K562 (cell line): ENCODE results near the gene ERBB4. TPM values are rescaled to one million over a fixed set of nuclear protein-coding genes. Genes with fewer than 3 reads are reported as not detected.

Experiments
- ATAC-seq: fragments of 200-7000 bp; cut with Tn5 transposase; 3 replicates; pipeline ENCODE4 v1.9.1; 2020; ENCODE audit warnings: moderate library complexity
- BruUV-seq: library from RNA; stranded (reverse); fragments of 400-500 nt; replicated peaks from 2 replicates; lab custom pipeline; 2021; lab: Mats Ljungman, UMichigan
- CTCF ChIA-PET: fragments of 300-600 bp; formaldehyde crosslinking; extraction: SDS; loops from one replicate; lab custom pipeline; 2021; ENCODE audit warnings: low intra/inter-chr PET ratio; lab: Yijun Ruan, JAX
- POLR2A ChIA-PET: fragments of 300-600, 350-650 bp; sonication (Branson Sonifier 250); formaldehyde crosslinking; extraction: SDS; loops from one replicate; lab custom pipeline; 2021; ENCODE audit warnings: antibody characterized with exemption, inconsistent platforms; lab: Yijun Ruan, JAX
- DNase-seq, 4 experiments: peaks; one replicate each; pipeline versions ENCODE4 v3.0.0 to v3.0.0-alpha.2; 2011 to 2018; ENCODE audit warnings: low spot score in 3 of 4, mixed read lengths in 3 of 4; ENCODE audit errors: extremely low read depth in 1 of 4
- FAIRE-seq: peaks from 2 replicates; lab custom pipeline; 2011; peaks lifted over from hg19 to GRCh38; lab: Jason Lieb, UNC
- H2AFZ ChIP-seq: 2 replicates; pipeline ENCODE4 v1.6.0; 2011; ENCODE audit warnings: low read depth, low read length, control low read depth, inconsistent platforms
- H3K27ac ChIP-seq: fragments of 200-600 bp; 3 replicates; pipeline ENCODE4 v1.8.0; 2011; ENCODE audit warnings: low read depth, mild to moderate bottlenecking, control low read depth, inconsistent platforms, low read length, moderate library complexity, mixed read lengths; ENCODE audit errors: extremely low read depth
- H3K27me3 ChIP-seq, 2 experiments: fragments of 300-600 bp in 1 of 2; 2 replicates in 1 of 2; 3 replicates in 1 of 2; pipeline versions ENCODE4 v1.6.0 to v1.8.0; 2011; ENCODE audit warnings: inconsistent platforms in 2 of 2, low read length in 2 of 2, mild to moderate bottlenecking in 1 of 2, mixed read lengths in 1 of 2, moderate library complexity in 1 of 2; ENCODE audit not compliant: control insufficient read depth in 2 of 2, insufficient read depth in 2 of 2
- H3K36me3 ChIP-seq: fragments of 300-600 bp; 3 replicates; pipeline ENCODE4 v1.8.0; 2011; ENCODE audit warnings: mild to moderate bottlenecking, low read length, inconsistent platforms; ENCODE audit not compliant: control insufficient read depth, insufficient read depth
- H3K4me1 ChIP-seq, 2 experiments: fragments of 200-600 bp in 1 of 2; replicated peaks in 1 of 2; 2 replicates in 1 of 2; 3 replicates in 1 of 2; pipeline versions ENCODE4 v1.5.1 to v1.8.0; 2011; ENCODE audit warnings: inconsistent platforms in 2 of 2, low read length in 2 of 2, mild to moderate bottlenecking in 1 of 2, mixed read lengths in 1 of 2, moderate library complexity in 1 of 2; ENCODE audit not compliant: control insufficient read depth in 2 of 2, insufficient read depth in 2 of 2
- H3K4me2 ChIP-seq: 2 replicates; pipeline ENCODE4 v1.6.1; 2011; ENCODE audit warnings: low read length, control low read depth, inconsistent platforms, mixed read lengths; ENCODE audit not compliant: insufficient read depth
- H3K4me3 ChIP-seq: fragments of 200-600 bp; sonication (generic), shearing (Covaris generic); 2 replicates; pipeline ENCODE4 v1.5.1; 2016; ENCODE audit warnings: control low read depth, inconsistent platforms
- H3K79me2 ChIP-seq: fragments of 200-600 bp; 3 replicates; pipeline ENCODE4 v1.8.0; 2011; ENCODE audit warnings: low read length, inconsistent platforms; ENCODE audit not compliant: control insufficient read depth, insufficient read depth
- H3K9ac ChIP-seq, 2 experiments: 2 replicates each; pipeline versions ENCODE4 v1.6.0 to v1.6.1; 2011; ENCODE audit warnings: low read depth in 2 of 2, low read length in 2 of 2, control low read depth in 1 of 2, inconsistent platforms in 1 of 2, mild to moderate bottlenecking in 1 of 2, mixed read lengths in 1 of 2; ENCODE audit not compliant: insufficient read depth in 1 of 2
- H3K9me1 ChIP-seq: one replicate; pipeline ENCODE4 v1.6.0; 2011; ENCODE audit warnings: inconsistent platforms, mild to moderate bottlenecking, low read length, moderate library complexity; ENCODE audit not compliant: control insufficient read depth, insufficient read depth
- H3K9me3 ChIP-seq: replicated peaks from 2 replicates; pipeline ENCODE4 v1.5.1; 2011; ENCODE audit warnings: low read depth, low read length, inconsistent platforms; ENCODE audit not compliant: control insufficient read depth, insufficient read depth
- H4K20me1 ChIP-seq: replicated peaks from 2 replicates; pipeline ENCODE4 v1.6.1; 2011; ENCODE audit warnings: low read length, inconsistent platforms, mixed read lengths; ENCODE audit not compliant: control insufficient read depth, insufficient read depth
- ARID3B ChIP-seq: fragments of 250-450 bp; sonication (Bioruptor Pico); IDR thresholded peaks from 2 replicates; pipeline ENCODE4 v1.4.0; 2020; ENCODE audit warnings: borderline replicate concordance
- CCNT2 ChIP-seq: IDR thresholded peaks from 2 replicates; pipeline ENCODE4 v1.6.1; 2011; ENCODE audit warnings: borderline replicate concordance, low read depth, mild to moderate bottlenecking, moderate library complexity, mixed read lengths, low read length; ENCODE audit not compliant: insufficient read length; ENCODE audit errors: extremely low read depth
- HNRNPL ChIP-seq: fragments of 200-400 bp; formaldehyde crosslinking; IDR thresholded peaks from 2 replicates; pipeline ENCODE4 v1.6.1; 2017; ENCODE audit warnings: low read depth, mild to moderate bottlenecking, low read length
- LCOR ChIP-seq: sonication (generic); formaldehyde crosslinking; IDR thresholded peaks from 2 replicates; pipeline ENCODE4 v1.8.0; 2022; ENCODE audit warnings: mild to moderate bottlenecking, missing genetic modification reagents
- LEF1 ChIP-seq: fragments of 450-650 bp; IDR thresholded peaks from 2 replicates; pipeline ENCODE4 v1.6.1; 2016; ENCODE audit warnings: mild to moderate bottlenecking
- MXI1 ChIP-seq: IDR thresholded peaks from 2 replicates; pipeline ENCODE4 v1.6.1; 2011; ENCODE audit warnings: low read depth, mild to moderate bottlenecking, improper control_type of control experiment, low read length
- MYNN ChIP-seq, 2 experiments: sonication (generic); formaldehyde crosslinking in 1 of 2; IDR thresholded peaks; 2 replicates each; pipeline versions ENCODE4 v1.5.0 to v1.6.1; 2016 to 2020; ENCODE audit warnings: antibody characterized with exemption in 1 of 2, missing genetic modification reagents in 1 of 2
- NBN ChIP-seq: fragments of 450-650 bp; IDR thresholded peaks from 2 replicates; pipeline ENCODE4 v1.6.1; 2016; ENCODE audit warnings: low read depth, mild to moderate bottlenecking
- NFXL1 ChIP-seq: fragments of 450-650 bp; formaldehyde crosslinking; IDR thresholded peaks from 2 replicates; pipeline ENCODE4 v1.4.0; 2021; ENCODE audit warnings: mild to moderate bottlenecking
- TAF7 ChIP-seq: fragments of 450-650 bp; IDR thresholded peaks from 2 replicates; pipeline ENCODE4 v1.6.1; 2016; ENCODE audit warnings: missing genetic modification characterization, missing compliant biosample characterization
- THRAP3 ChIP-seq: fragments of 450-650 bp; IDR thresholded peaks from 2 replicates; pipeline ENCODE4 v1.6.1; 2016; ENCODE audit warnings: mild to moderate bottlenecking, inconsistent platforms, borderline replicate concordance
- ZNF140 ChIP-seq: fragments of 250-450 bp; sonication (Bioruptor Pico); IDR thresholded peaks from 2 replicates; pipeline ENCODE4 v1.8.0; 2021; ENCODE audit warnings: moderate library complexity, mild to moderate bottlenecking, inconsistent platforms
- ZNF197 ChIP-seq: fragments of 200-800 bp; sonication (Bioruptor generic); IDR thresholded peaks from 2 replicates; pipeline ENCODE4 v1.6.1; 2016; ENCODE audit warnings: low read depth, missing genetic modification characterization, missing compliant biosample characterization
- WGBS: fragments of 100-300 bp; shearing (Covaris generic); methylation state at CpG from one replicate; pipeline ENCODE4 v1.1.6; 2016; ENCODE audit warnings: low coverage, mixed read lengths; ENCODE audit not compliant: insufficient coverage; ENCODE audit errors: missing lambda C conversion rate; 5-methylcytosine and 5-hydroxymethylcytosine counted together
- in situ Hi-C: fragments of 300-500 bp; cut with MboI; formaldehyde crosslinking; loops from 4 replicates; pipeline ENCODE4 v1.15.0; 2018; ENCODE audit warnings: inconsistent platforms, mixed read lengths
- intact Hi-C: fragments of 100-400 bp; cut with micrococcal nuclease; formaldehyde crosslinking; loops from 2 replicates; pipeline ENCODE4 v1.14.2; 2022
- polyA plus RNA-seq, 8 experiments: library from polyadenylated mRNA; depleted of rRNA in 4 of 8; stranded (reverse) in 5 of 8; unstranded in 3 of 8; fragments of >200 nt; fragmentation: Nextera tagmentation in 2 of 8; fragmentation: Illumina TruSeq in 1 of 8; extraction: Ambion mirVana in 2 of 8; extraction: Trizol in 1 of 8; gene quantifications; 2 replicates each; pipeline versions ENCODE4 v1.2.1 to v1.2.3, GENCODE V29; 2011 to 2014; ENCODE audit warnings: inconsistent platforms in 1 of 8, missing spikeins in 1 of 8
- total RNA-seq, 7 experiments: library from RNA; depleted of rRNA in 6 of 7; stranded (reverse); fragments of >200 nt in 6 of 7; fragmentation: Illumina TruSeq in 2 of 7; extraction: Trizol in 2 of 7; gene quantifications; 2 replicates each; pipeline versions ENCODE4 v1.2.1 to v1.2.3, GENCODE V29; 2011 to 2021; ENCODE audit warnings: low replicate concordance in 1 of 7
- TF ChIP-seq, protein P1 (sequence below), 2 experiments: fragments of 450-650 bp in 1 of 2; IDR thresholded peaks; 2 replicates each; pipeline ENCODE4 v1.6.1; 2011 to 2017; ENCODE audit warnings: low read depth in 2 of 2, antibody characterized with exemption in 1 of 2, borderline replicate concordance in 1 of 2, low read length in 1 of 2, mild to moderate bottlenecking in 1 of 2, mixed read lengths in 1 of 2; ENCODE audit not compliant: control insufficient read depth in 1 of 2
- TF ChIP-seq, protein P2 (sequence below): sonication (generic); formaldehyde crosslinking; IDR thresholded peaks from 2 replicates; pipeline ENCODE4 v1.8.0; 2022; ENCODE audit warnings: mild to moderate bottlenecking, missing genetic modification reagents, borderline replicate concordance

Gene ERBB4
- total and polyA plus RNA-seq, 9 of the 15 experiments (the other 6 are each of a cell fraction or from before 2014, with no cell fraction given), result not detected

DNA sequence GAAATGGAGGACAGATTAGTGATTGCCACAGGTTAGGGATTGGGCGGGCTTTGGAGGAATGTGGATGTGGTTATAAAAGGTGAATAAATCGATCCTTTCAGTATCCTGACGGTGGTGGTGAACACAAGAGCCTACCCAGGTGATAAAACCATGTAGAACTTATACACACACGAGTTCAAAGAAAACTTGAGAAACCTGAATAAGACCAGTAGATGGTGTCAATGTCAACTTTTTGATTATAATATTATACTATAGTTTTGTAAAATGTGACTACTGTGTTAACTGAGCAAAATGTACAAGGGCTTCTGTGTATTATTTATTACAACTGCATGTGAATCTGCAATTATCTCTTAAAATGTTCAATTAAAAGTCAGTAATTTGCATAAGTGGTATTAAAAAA is 136.3 kb downstream of the ERBB4 start (continued):
- TF ChIP-seq, protein P1, sequence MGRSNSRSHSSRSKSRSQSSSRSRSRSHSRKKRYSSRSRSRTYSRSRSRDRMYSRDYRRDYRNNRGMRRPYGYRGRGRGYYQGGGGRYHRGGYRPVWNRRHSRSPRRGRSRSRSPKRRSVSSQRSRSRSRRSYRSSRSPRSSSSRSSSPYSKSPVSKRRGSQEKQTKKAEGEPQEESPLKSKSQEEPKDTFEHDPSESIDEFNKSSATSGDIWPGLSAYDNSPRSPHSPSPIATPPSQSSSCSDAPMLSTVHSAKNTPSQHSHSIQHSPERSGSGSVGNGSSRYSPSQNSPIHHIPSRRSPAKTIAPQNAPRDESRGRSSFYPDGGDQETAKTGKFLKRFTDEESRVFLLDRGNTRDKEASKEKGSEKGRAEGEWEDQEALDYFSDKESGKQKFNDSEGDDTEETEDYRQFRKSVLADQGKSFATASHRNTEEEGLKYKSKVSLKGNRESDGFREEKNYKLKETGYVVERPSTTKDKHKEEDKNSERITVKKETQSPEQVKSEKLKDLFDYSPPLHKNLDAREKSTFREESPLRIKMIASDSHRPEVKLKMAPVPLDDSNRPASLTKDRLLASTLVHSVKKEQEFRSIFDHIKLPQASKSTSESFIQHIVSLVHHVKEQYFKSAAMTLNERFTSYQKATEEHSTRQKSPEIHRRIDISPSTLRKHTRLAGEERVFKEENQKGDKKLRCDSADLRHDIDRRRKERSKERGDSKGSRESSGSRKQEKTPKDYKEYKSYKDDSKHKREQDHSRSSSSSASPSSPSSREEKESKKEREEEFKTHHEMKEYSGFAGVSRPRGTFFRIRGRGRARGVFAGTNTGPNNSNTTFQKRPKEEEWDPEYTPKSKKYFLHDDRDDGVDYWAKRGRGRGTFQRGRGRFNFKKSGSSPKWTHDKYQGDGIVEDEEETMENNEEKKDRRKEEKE (IDR thresholded peaks at IDR 0.05; ENCODE audit: borderline replicate concordance in 1 of 2, control insufficient read depth in 1 of 2, low read depth in 2 of 2, low read length in 1 of 2), result no peak
- TF ChIP-seq, protein P2, sequence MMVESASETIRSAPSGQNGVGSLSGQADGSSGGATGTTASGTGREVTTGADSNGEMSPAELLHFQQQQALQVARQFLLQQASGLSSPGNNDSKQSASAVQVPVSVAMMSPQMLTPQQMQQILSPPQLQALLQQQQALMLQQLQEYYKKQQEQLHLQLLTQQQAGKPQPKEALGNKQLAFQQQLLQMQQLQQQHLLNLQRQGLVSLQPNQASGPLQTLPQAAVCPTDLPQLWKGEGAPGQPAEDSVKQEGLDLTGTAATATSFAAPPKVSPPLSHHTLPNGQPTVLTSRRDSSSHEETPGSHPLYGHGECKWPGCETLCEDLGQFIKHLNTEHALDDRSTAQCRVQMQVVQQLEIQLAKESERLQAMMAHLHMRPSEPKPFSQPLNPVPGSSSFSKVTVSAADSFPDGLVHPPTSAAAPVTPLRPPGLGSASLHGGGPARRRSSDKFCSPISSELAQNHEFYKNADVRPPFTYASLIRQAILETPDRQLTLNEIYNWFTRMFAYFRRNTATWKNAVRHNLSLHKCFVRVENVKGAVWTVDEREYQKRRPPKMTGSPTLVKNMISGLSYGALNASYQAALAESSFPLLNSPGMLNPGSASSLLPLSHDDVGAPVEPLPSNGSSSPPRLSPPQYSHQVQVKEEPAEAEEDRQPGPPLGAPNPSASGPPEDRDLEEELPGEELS, result no peak
- no peak for TF ChIP-seq MXI1
- no peak for TF ChIP-seq HNRNPL

DNA sequence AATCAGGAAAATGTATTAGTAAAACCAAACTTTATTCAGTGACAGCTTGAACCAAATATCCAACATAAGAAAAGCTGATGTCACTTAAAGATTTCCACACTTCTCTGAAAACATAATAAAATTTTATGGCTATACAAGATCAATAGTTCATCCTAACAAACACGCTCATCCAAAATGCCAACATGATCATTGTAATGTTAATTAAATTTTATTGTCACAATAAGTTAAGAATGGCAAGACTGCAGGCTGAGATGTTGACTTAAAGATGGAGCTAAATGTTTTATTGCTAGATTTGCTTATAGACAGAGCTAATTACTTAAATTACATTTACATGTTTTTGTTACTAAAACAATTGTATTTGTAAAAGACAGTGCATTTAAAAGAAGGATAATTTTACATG is 140.3 kb downstream of the ERBB4 start:
- no TSS peak for BruUV-seq
- CTCF ChIA-PET, result no interaction called here
- H3K9me3 ChIP-seq, result no peaks in the 10 kb centered on the region
- DNase-seq (no peak), ATAC-seq (no peak), FAIRE-seq (no peak)
- no peak overlapping the region for H3K4me2 ChIP-seq
- H4K20me1 ChIP-seq, result no peaks in the 10 kb centered on the region
- no peak overlapping the region for H3K4me3 ChIP-seq
- H3K79me2 ChIP-seq, result no peaks in the 10 kb centered on the region
- no peaks in the 10 kb centered on the region for H3K27me3 ChIP-seq
- H3K4me1 ChIP-seq, result no peaks in the 10 kb centered on the region
- no peaks in the 10 kb centered on the region for H3K9me1 ChIP-seq
- H3K36me3 ChIP-seq, result no peaks in the 10 kb centered on the region
- 22% methylated on average over 1 of the region's 1 CpG for WGBS
- in situ Hi-C loops (no loop called here), intact Hi-C loops (no loop called here)
- H2AFZ ChIP-seq, result no peak overlapping the region
- POLR2A ChIA-PET, result no interaction called here
- H3K27ac ChIP-seq, result no peak overlapping the region
- no peak overlapping the region for H3K9ac ChIP-seq
- TF ChIP-seq MYNN (IDR thresholded peaks at IDR 0.05), result no peak
- TF ChIP-seq MYNN (CRISPR knock-in tag; IDR thresholded peaks at IDR 0.05), result no peak
- TF ChIP-seq ZNF197 (CRISPR knock-in tag), result no peak
- no peak for TF ChIP-seq ZNF140 (CRISPR knock-in tag)
- no peak for TF ChIP-seq LEF1
- TF ChIP-seq NBN, result no peak
- TF ChIP-seq ARID3B, result no peak
- TF ChIP-seq NFXL1 (CRISPR knock-in tag), result no peak
- TF ChIP-seq CCNT2, result no peak
- no peak for TF ChIP-seq THRAP3
- TF ChIP-seq LCOR (CRISPR knock-in tag), result no peak
- TF ChIP-seq TAF7, result no peak
